AG04450 (cell line): Measurements from ENCODE around the gene ARHGAP12. TPM values are rescaled to one million over a fixed set of nuclear protein-coding genes. Genes with fewer than 3 reads are reported as not detected.

Experiments
- CTCF ChIA-PET: fragments of 300-600, 350-600 bp; formaldehyde crosslinking; extraction: SDS; loops from one replicate; lab custom pipeline; 2022; ENCODE audit warnings: antibody characterized with exemption, inconsistent platforms; lab: Charles Lee
- POLR2A ChIA-PET: fragments of 350-600 bp; formaldehyde crosslinking; extraction: SDS; loops from one replicate; lab custom pipeline; 2021; ENCODE audit warnings: antibody characterized with exemption, inconsistent platforms; lab: Yijun Ruan, JAX
- DNase-seq: peaks from one replicate; pipeline ENCODE4 v3.0.0-alpha.2; 2011; ENCODE audit warnings: low read depth, low spot score
- H3K27ac ChIP-seq: one replicate; pipeline ENCODE4 v1.5.1; 2012; ENCODE audit warnings: low read depth, low read length, control low read depth
- H3K27me3 ChIP-seq: one replicate; pipeline ENCODE4 v1.6.0; 2012; ENCODE audit warnings: low read length; ENCODE audit not compliant: control insufficient read depth, insufficient read depth
- H3K4me3 ChIP-seq: 2 replicates; pipeline ENCODE4 v1.5.1; 2011; ENCODE audit warnings: mild to moderate bottlenecking, low read depth, low read length, control low read depth
- H3K9me3 ChIP-seq: 2 replicates; pipeline ENCODE4 v1.5.1; 2012; ENCODE audit warnings: low read length; ENCODE audit not compliant: control insufficient read depth, insufficient read depth
- polyA plus RNA-seq: library from polyadenylated mRNA; depleted of rRNA; stranded (reverse); fragments of >200 nt; gene quantifications from 2 replicates; pipeline ENCODE4 v1.2.3, GENCODE V29; 2011
- TF ChIP-seq, protein P1 (sequence below): IDR thresholded peaks from 2 replicates; pipeline ENCODE4 v1.5.1; 2011; ENCODE audit warnings: low read depth, low read length, control low read depth, inconsistent platforms

The ARHGAP12 gene
- polyA plus RNA-seq, 1 experiment: 26.3 TPM

DNA sequence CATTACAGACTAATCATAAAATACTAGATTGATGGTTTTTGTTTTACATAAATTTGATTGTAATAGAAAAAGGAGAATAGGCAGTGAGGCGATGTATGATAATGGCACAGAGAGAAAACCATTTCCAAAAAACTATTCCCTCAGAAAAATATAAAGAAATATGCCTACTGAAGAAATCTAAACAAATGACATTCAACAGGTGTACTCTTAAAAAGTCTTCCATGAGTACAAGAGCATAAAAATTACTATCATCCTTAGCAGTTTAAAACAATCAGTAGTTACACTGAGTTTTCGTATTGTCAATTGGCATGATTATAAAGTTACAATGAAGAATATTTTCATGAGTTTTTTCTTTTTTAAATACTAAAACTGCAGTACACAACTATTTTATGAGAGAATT is 75.0 kb downstream of the ARHGAP12 start:
- Histone ChIP-seq H3K27ac (no peak overlapping the region), H3K9me3 (no peaks in the 10 kb centered on the region), H3K27me3 (no peaks in the 10 kb centered on the region), H3K4me3 (no peak overlapping the region)
- DNase-seq: no peak
- TF ChIP-seq, protein P1, sequence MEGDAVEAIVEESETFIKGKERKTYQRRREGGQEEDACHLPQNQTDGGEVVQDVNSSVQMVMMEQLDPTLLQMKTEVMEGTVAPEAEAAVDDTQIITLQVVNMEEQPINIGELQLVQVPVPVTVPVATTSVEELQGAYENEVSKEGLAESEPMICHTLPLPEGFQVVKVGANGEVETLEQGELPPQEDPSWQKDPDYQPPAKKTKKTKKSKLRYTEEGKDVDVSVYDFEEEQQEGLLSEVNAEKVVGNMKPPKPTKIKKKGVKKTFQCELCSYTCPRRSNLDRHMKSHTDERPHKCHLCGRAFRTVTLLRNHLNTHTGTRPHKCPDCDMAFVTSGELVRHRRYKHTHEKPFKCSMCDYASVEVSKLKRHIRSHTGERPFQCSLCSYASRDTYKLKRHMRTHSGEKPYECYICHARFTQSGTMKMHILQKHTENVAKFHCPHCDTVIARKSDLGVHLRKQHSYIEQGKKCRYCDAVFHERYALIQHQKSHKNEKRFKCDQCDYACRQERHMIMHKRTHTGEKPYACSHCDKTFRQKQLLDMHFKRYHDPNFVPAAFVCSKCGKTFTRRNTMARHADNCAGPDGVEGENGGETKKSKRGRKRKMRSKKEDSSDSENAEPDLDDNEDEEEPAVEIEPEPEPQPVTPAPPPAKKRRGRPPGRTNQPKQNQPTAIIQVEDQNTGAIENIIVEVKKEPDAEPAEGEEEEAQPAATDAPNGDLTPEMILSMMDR: no peak
- ChIA-PET POLR2A (no interaction called here), CTCF (no interaction called here)

DNA sequence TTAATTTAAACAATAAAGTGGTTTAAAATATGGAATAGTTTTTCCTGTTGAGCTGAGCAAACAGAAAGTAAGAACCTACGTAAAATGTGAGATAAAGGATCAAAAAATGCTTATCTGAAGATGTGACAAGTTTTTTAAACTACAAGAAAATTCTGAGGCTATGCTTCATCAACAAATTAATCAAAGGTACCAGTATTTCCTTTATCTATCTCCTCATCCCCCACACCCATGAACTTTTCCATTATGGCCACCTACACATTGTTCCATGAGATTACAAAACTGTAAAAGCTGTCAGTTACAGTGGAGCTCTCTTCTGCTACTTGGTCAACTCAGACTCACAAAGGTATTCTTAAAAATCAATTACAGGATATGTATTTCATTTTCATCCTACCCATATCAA is 77.4 kb downstream of the ARHGAP12 start:
- TF ChIP-seq, protein P1: no peak
- Histone ChIP-seq H3K27me3 (no peaks in the 10 kb centered on the region), H3K9me3 (no peaks in the 10 kb centered on the region), H3K4me3 (no peak overlapping the region), H3K27ac (no peak overlapping the region)
- ChIA-PET CTCF (interaction anchor here (0.6 kb wide), 1 partner anchor 23 kb away, joined by 3 read pairs; no protein-coding TSS in a partner anchor), POLR2A (no interaction called here)
- DNase-seq: no peak

DNA sequence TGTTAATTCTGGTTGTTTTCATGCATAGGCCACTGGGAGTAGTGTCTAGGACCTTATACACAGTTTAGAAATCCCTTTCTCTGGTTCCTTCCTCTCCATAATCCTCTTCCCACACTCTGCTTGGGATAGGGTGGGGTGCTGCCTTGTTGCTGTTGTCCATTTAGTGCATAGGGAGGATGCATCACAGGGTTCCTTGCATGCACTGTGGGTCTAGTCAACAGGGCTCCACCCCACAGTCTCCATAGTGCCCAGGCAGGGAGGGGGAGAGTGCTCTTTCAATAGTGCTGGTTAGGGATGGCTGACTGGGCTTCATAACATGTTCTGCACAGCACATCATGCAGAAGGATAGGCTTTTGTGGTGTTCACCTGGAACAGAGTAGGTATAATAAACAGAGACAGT is 81.1 kb downstream of the ARHGAP12 start:
- Histone ChIP-seq H3K9me3 (no peaks in the 10 kb centered on the region), H3K27ac (no peak overlapping the region), H3K27me3 (no peaks in the 10 kb centered on the region), H3K4me3 (no peak overlapping the region)
- TF ChIP-seq, protein P1: no peak
- ChIA-PET CTCF (no interaction called here), POLR2A (no interaction called here)
- no peak for DNase-seq

DNA sequence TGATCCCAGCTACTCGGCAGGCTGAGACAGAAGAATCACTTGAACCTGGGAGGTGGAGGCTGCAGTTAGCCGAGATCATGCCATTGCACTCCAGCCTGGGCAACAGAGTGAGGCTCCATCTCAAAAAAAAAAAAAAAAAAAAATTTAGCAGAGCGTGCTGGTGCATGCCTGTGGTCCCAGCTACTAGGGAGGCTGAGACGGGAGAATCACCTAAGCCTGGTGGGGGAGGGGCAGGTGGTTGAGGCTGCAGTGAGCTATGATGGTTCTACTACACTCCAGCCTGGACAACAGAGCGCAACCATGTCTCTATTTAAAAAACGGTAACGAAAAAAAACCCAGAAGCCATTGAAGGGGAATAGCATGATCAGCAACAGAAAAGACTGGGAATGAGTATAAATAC is 89.9 kb downstream of the ARHGAP12 start:
- POLR2A ChIA-PET: interaction anchor here (0.6 kb wide), 1 partner anchor 427 kb away, joined by 4 read pairs; no protein-coding TSS in a partner anchor
- no peak for DNase-seq
- CTCF ChIA-PET: no interaction called here
- H3K4me3 ChIP-seq: no peak overlapping the region
- H3K27ac ChIP-seq: no peak overlapping the region
- no peaks in the 10 kb centered on the region for H3K9me3 ChIP-seq
- no peaks in the 10 kb centered on the region for H3K27me3 ChIP-seq
- TF ChIP-seq, protein P1: no peak

DNA sequence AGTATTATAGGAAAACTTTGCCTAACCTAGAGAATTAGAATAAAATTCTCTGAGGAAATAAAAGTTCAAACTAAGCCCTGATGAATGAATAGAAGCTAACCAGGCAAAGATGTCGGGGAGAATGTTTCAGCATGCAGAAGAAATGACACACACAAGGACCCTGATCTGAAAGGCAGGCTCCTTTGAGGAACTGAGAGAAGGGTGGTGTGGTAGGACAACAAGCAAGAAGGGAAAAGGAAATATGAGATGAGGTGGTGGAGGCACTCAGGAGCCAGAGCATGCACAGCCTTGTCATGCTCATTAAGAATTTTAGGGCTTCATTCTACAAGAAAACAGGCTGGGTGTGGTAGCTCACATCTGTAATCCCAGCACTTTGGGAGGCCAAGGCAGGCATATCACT is 90.6 kb downstream of the ARHGAP12 start:
- H3K27me3 ChIP-seq: no peaks in the 10 kb centered on the region
- H3K4me3 ChIP-seq: no peak overlapping the region
- ChIA-PET POLR2A (interaction anchor here (0.6 kb wide), 1 partner anchor 90 kb away, joined by 3 read pairs; no protein-coding TSS in a partner anchor), CTCF (no interaction called here)
- no peak for DNase-seq
- TF ChIP-seq, protein P1: no peak
- H3K9me3 ChIP-seq: no peaks in the 10 kb centered on the region
- H3K27ac ChIP-seq: no peak overlapping the region
